Hepatocyte (in vitro differentiated cells): Measurements from ENCODE around the gene MLLT6. TPM values are rescaled to one million over a fixed set of nuclear protein-coding genes. Genes with fewer than 3 reads are reported as not detected.

Source experiments
- DNase-seq: peaks from one replicate; pipeline ENCODE4 v3.0.0-alpha.2; 2016; ENCODE audit warnings: low spot score
- H2AFZ ChIP-seq: fragments of 200-600 bp; sonication (generic); 2 replicates; pipeline ENCODE4 v1.6.0; 2016; ENCODE audit warnings: antibody characterized with exemption, mild to moderate bottlenecking
- H3K27ac ChIP-seq: fragments of 200-600 bp; sonication (generic); 2 replicates; pipeline ENCODE4 v1.5.1; 2016; ENCODE audit warnings: mild to moderate bottlenecking
- H3K27me3 ChIP-seq: fragments of 200-600 bp; sonication (generic); 2 replicates; pipeline ENCODE4 v1.6.1; 2016
- H3K36me3 ChIP-seq: fragments of 200-600 bp; sonication (generic); replicated peaks from 2 replicates; pipeline ENCODE4 v1.5.1; 2016; ENCODE audit warnings: low read depth; ENCODE audit not compliant: insufficient read depth
- H3K4me1 ChIP-seq: fragments of 200-600 bp; sonication (generic); 2 replicates; pipeline ENCODE4 v1.5.1; 2016; ENCODE audit warnings: mild to moderate bottlenecking, moderate library complexity; ENCODE audit not compliant: insufficient read depth
- H3K4me2 ChIP-seq: fragments of 200-600 bp; sonication (generic); 2 replicates; pipeline ENCODE4 v1.6.0; 2016
- H3K4me3 ChIP-seq: fragments of 200-600 bp; sonication (generic); 2 replicates; pipeline ENCODE4 v1.5.1; 2016; ENCODE audit warnings: mild to moderate bottlenecking
- H3K79me2 ChIP-seq: fragments of 200-600 bp; sonication (generic); 2 replicates; pipeline ENCODE4 v1.6.0; 2017; ENCODE audit warnings: mild to moderate bottlenecking
- H3K9me2 ChIP-seq: fragments of 200-600 bp; sonication (generic); replicated peaks from 2 replicates; pipeline ENCODE4 v1.6.0; 2017; ENCODE audit warnings: mild to moderate bottlenecking; ENCODE audit not compliant: insufficient read depth
- H3K9me3 ChIP-seq: fragments of 200-600 bp; sonication (generic); 2 replicates; pipeline ENCODE4 v1.5.1; 2016; ENCODE audit warnings: low read depth, mild to moderate bottlenecking
- H4K20me1 ChIP-seq: fragments of 200-600 bp; sonication (generic); 2 replicates; pipeline ENCODE4 v1.6.0; 2016; ENCODE audit warnings: mild to moderate bottlenecking; ENCODE audit not compliant: insufficient read depth, poor library complexity, severe bottlenecking
- CTCF ChIP-seq: fragments of 200-600 bp; sonication (generic); IDR thresholded peaks from 2 replicates; pipeline ENCODE4 v1.5.1; 2016; ENCODE audit warnings: antibody characterized with exemption, mild to moderate bottlenecking; ENCODE audit not compliant: poor library complexity
- EZH2 ChIP-seq: fragments of 200-600 bp; sonication (generic); IDR thresholded peaks from 2 replicates; pipeline ENCODE4 v1.6.1; 2016; ENCODE audit warnings: antibody characterized with exemption, mild to moderate bottlenecking, borderline replicate concordance
- EZH2phosphoT487 ChIP-seq: fragments of 200-600 bp; sonication (generic); IDR thresholded peaks from one replicate; pipeline ENCODE4 v1.6.1; 2018; ENCODE audit warnings: antibody characterized with exemption, mild to moderate bottlenecking, low read depth, moderate library complexity; ENCODE audit not compliant: unreplicated experiment, severe bottlenecking
- WGBS: methylation state at CpG from one replicate; pipeline ENCODE4 v1.1.6; 2016; ENCODE audit warnings: low lambda C conversion rate; ENCODE audit errors: missing lambda C conversion rate; 5-methylcytosine and 5-hydroxymethylcytosine counted together
- polyA plus RNA-seq: library from polyadenylated mRNA; unstranded; fragments of >200 nt; fragmentation: Nextera tagmentation; extraction: Ambion mirVana; gene quantifications from 2 replicates; pipeline ENCODE4 v1.2.1, GENCODE V29; 2016
- total RNA-seq: library from RNA; depleted of rRNA; stranded (reverse); fragments of >200 nt; gene quantifications from 2 replicates; pipeline ENCODE4 v1.2.3, GENCODE V29; 2014

Gene MLLT6
- total and polyA plus RNA-seq, 2 experiments from 2014 or later, result 10.6 to 27.5 TPM

DNA sequence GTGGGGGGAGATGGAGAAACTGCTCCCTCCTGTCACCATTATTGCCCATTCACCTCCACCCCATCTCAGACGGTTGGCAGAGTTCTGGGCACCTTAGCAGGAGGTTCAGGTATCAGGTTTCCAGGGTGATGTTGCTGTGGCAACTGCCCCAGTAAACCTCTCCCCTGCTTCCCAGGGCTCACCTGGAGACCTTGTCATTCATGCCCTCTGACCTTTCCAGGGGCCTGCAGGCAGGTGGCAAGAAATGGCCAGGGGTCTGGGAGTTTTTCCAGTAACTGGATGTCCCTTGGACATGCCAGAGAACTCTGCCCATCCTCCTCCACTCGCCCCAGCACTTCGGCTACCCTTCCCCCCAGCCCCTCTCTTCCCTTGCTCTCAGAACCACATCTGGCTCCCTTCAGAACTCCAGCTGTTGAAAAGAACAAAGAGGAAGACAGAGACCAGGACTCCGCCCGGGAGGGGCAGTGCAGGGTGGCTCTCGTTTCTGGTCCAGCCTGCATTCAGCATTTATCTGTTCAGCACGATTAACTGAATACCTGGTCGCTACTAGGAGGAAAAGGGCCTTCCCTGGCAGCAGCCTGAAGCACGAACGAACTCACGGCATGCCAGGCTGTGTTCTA, 8.5 kb downstream of the MLLT6 start:
- no peak overlapping the region for H2AFZ ChIP-seq
- H3K4me2 ChIP-seq, result no peak overlapping the region
- H4K20me1 ChIP-seq, result no peaks in the 10 kb centered on the region
- H3K27me3 ChIP-seq, result no peaks in the 10 kb centered on the region
- no peaks in the 10 kb centered on the region for H3K36me3 ChIP-seq
- no peaks in the 10 kb centered on the region for H3K4me1 ChIP-seq
- no peaks in the 10 kb centered on the region for H3K9me2 ChIP-seq
- H3K79me2 ChIP-seq, result peaks cover 4% of the 10 kb centered on the region
- no peak overlapping the region for H3K27ac ChIP-seq
- WGBS, result 73% methylated on average over 11 of the region's 11 CpGs
- no peaks in the 10 kb centered on the region for H3K9me3 ChIP-seq
- no peak for DNase-seq
- no peak overlapping the region for H3K4me3 ChIP-seq
- no peak for TF ChIP-seq EZH2phosphoT487
- no peak for TF ChIP-seq CTCF
- TF ChIP-seq EZH2, result no peak

GRCh38 chr17:38715216-38715943, 10.3 kb downstream of the MLLT6 start:
- TF ChIP-seq CTCF (no peak), EZH2phosphoT487 (no peak), EZH2 (no peak)
- 87% methylated on average over 9 of the region's 9 CpGs for WGBS
- Histone ChIP-seq H3K79me2 (no peaks in the 10 kb centered on the region), H3K9me2 (no peaks in the 10 kb centered on the region), H3K36me3 (no peaks in the 10 kb centered on the region), H4K20me1 (no peaks in the 10 kb centered on the region), H3K27me3 (no peaks in the 10 kb centered on the region), H3K4me2 (no peak overlapping the region), H3K4me3 (no peak overlapping the region), H3K4me1 (peaks cover 10% of the 10 kb centered on the region), H3K27ac (no peak overlapping the region), H3K9me3 (no peaks in the 10 kb centered on the region), H2AFZ (no peak overlapping the region)
- DNase-seq, result no peak

DNA sequence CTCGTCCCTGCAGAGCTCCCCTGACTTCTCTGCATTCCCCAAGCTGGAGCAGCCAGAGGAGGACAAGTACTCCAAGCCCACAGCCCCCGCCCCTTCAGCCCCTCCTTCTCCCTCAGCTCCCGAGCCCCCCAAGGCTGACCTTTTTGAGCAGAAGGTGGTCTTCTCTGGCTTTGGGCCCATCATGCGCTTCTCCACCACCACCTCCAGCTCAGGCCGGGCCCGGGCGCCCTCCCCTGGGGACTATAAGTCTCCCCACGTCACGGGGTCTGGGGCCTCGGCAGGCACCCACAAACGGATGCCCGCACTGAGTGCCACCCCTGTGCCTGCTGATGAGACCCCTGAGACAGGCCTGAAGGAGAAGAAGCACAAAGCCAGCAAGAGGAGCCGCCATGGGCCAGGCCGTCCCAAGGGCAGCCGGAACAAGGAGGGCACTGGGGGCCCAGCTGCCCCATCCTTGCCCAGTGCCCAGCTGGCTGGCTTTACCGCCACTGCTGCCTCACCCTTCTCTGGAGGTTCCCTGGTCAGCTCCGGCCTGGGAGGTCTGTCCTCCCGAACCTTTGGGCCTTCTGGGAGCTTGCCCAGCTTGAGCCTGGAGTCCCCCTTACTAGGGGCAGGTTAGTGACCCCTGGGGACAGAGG, 11.4 kb downstream of the MLLT6 start:
- Histone ChIP-seq H4K20me1 (no peaks in the 10 kb centered on the region), H3K79me2 (no peaks in the 10 kb centered on the region), H2AFZ (no peak overlapping the region), H3K4me3 (no peak overlapping the region), H3K4me1 (peaks cover 10% of the 10 kb centered on the region), H3K27me3 (no peaks in the 10 kb centered on the region), H3K9me3 (no peaks in the 10 kb centered on the region), H3K27ac (no peak overlapping the region), H3K4me2 (no peak overlapping the region), H3K36me3 (no peaks in the 10 kb centered on the region), H3K9me2 (no peaks in the 10 kb centered on the region)
- WGBS, result 95% methylated on average over 16 of the region's 18 CpGs
- no peak for DNase-seq
- TF ChIP-seq EZH2, result no peak
- TF ChIP-seq EZH2phosphoT487, result no peak
- TF ChIP-seq CTCF, result no peak
